Activated CD4-positive, alpha-beta memory T cell treated with anti-CD3 and anti-CD28 coated beads, Interleukin-2, amount 10 ng/mL, durations not matched to agents 7 days and 5 days (primary cell): ENCODE results near the gene BAHD1. TPM values are rescaled to one million over a fixed set of nuclear protein-coding genes. Genes with fewer than 3 reads are reported as not detected.

Source experiments
- CTCF ChIA-PET: fragments of 350-600 bp; sonication (Branson Sonifier 250); formaldehyde crosslinking; loops from one replicate; lab custom pipeline; 2021; ENCODE audit warnings: antibody characterized with exemption, inconsistent platforms; lab: Charles Lee
- POLR2A ChIA-PET: fragments of 350-600 bp; sonication (Branson Sonifier 250); formaldehyde crosslinking; loops from one replicate; lab custom pipeline; 2021; ENCODE audit warnings: antibody characterized with exemption; lab: Charles Lee
- DNase-seq: peaks from one replicate; pipeline ENCODE4 v3.0.0-alpha.2; 2020
- H3K27ac Mint-ChIP-seq: one replicate; pipeline ENCODE4 v1.8.0; 2021; ENCODE audit warnings: mild to moderate bottlenecking, mixed read lengths
- H3K27me3 Mint-ChIP-seq: one replicate; pipeline ENCODE4 v1.8.0; 2021; ENCODE audit warnings: mixed read lengths
- H3K36me3 Mint-ChIP-seq: one replicate; pipeline ENCODE4 v1.8.0; 2021; ENCODE audit warnings: low read depth, mixed read lengths
- H3K4me1 Mint-ChIP-seq: one replicate; pipeline ENCODE4 v1.8.0; 2021; ENCODE audit warnings: mixed read lengths
- H3K4me3 Mint-ChIP-seq: one replicate; pipeline ENCODE4 v1.8.0; 2021; ENCODE audit warnings: mild to moderate bottlenecking, mixed read lengths
- H3K9me3 Mint-ChIP-seq: one replicate; pipeline ENCODE4 v1.8.0; 2021; ENCODE audit warnings: mixed read lengths
- total RNA-seq, 2 experiments: library from RNA; stranded (reverse); gene quantifications; one replicate each; pipeline ENCODE4 v1.2.3, GENCODE V29; 2021

The BAHD1 gene
- total RNA-seq, 2 experiments from 2014 or later = 26.0 to 27.0 TPM

DNA sequence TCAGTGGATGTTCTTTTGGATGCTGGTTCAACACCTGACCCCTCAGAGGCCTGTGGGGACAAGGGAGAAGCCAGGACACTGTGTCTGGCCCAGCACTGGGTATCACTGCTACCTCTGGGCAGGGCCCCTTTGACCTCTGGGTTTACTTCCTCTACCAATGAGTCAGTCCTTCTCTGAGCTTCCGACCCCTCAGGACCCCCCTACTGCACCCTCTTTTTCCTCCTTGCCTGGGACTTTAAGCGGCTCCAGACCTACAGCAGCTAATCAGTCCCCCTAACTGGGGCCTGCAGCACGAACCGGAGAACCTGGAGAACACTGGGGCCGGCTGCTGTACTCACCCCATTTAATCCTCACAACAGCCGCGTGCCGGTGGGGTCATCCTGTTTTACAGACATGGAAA, 33.8 kb downstream of the BAHD1 start:
- no peak overlapping the region for H3K27ac Mint-ChIP-seq
- H3K27me3 Mint-ChIP-seq = peaks cover 14% of the 10 kb centered on the region
- CTCF ChIA-PET = no interaction called here
- peaks cover 16% of the 10 kb centered on the region for H3K4me1 Mint-ChIP-seq
- POLR2A ChIA-PET = no interaction called here
- H3K36me3 Mint-ChIP-seq = no peaks in the 10 kb centered on the region
- DNase-seq = no peak
- H3K4me3 Mint-ChIP-seq = no peak overlapping the region
- no peaks in the 10 kb centered on the region for H3K9me3 Mint-ChIP-seq

DNA sequence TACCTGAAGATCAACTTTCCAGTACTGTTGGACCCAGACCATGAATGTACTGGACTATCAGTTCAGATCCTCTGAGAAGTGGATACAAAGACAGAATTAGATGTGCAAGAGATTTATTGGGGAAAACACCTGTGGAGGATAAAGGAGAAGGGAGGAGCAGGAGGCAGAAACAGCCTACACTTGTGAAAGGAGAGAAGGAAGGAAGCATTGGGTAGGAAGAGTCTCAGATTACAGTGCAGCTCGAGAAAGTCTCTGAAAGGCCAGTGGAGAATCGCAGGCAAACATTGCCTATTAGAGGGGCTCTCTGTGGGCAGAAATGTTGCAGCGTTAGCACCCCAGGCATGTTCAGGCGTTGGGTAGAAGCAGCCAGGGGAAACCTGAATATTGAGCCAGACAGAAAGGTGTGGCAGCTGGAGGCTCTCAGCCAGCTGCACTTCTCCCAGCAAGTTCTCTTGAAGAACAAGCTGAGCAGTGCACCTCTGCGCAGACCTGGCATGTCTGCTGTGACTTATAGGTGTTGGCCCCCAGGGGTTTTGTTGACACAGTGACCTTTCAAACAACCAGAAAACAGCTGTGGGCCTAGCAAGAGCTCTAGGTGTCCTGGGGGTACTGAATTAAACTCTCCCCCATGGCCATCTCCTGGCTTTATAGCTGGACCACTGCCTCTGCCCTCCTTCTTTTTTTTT, 37.0 kb downstream of the BAHD1 start:
- Mint-ChIP-seq H3K36me3 (no peaks in the 10 kb centered on the region), H3K27me3 (peaks cover 38% of the 10 kb centered on the region), H3K27ac (no peak overlapping the region), H3K4me1 (peaks cover 3% of the 10 kb centered on the region), H3K4me3 (no peak overlapping the region), H3K9me3 (no peaks in the 10 kb centered on the region)
- CTCF ChIA-PET = interaction anchor here (1.8 kb wide), 1 partner anchor 29 kb away, joined by 6 read pairs; no protein-coding TSS in a partner anchor
- no peak for DNase-seq
- POLR2A ChIA-PET = interaction anchor here (0.9 kb wide), 1 partner anchor 25 kb away, joined by 3 read pairs; no protein-coding TSS in a partner anchor

DNA sequence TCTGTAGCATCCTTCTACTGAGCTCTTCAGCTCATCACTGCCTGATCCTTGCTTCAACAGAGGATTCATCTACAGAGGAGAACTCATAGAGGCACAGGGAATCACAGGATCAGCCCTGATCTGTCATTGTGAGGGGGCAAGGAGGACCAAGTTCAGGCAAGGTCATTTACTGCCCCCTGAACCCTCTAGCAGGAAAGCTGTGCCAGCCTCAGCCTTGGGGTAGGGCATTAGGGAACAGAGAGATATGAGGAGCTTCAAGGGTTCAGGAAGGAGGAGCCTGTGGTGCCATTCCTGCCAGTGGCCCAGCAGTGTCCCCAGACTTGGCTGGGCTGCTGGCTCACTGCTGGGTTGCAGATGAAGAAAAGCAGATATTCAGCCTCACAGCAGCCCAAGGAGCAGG, 38.3 kb downstream of the BAHD1 start:
- no peak overlapping the region for H3K27ac Mint-ChIP-seq
- no peak for DNase-seq
- H3K9me3 Mint-ChIP-seq = no peaks in the 10 kb centered on the region
- CTCF ChIA-PET = no interaction called here
- no peaks in the 10 kb centered on the region for H3K36me3 Mint-ChIP-seq
- no peak overlapping the region for H3K4me3 Mint-ChIP-seq
- no peaks in the 10 kb centered on the region for H3K4me1 Mint-ChIP-seq
- POLR2A ChIA-PET = no interaction called here
- H3K27me3 Mint-ChIP-seq = peaks cover 44% of the 10 kb centered on the region

DNA sequence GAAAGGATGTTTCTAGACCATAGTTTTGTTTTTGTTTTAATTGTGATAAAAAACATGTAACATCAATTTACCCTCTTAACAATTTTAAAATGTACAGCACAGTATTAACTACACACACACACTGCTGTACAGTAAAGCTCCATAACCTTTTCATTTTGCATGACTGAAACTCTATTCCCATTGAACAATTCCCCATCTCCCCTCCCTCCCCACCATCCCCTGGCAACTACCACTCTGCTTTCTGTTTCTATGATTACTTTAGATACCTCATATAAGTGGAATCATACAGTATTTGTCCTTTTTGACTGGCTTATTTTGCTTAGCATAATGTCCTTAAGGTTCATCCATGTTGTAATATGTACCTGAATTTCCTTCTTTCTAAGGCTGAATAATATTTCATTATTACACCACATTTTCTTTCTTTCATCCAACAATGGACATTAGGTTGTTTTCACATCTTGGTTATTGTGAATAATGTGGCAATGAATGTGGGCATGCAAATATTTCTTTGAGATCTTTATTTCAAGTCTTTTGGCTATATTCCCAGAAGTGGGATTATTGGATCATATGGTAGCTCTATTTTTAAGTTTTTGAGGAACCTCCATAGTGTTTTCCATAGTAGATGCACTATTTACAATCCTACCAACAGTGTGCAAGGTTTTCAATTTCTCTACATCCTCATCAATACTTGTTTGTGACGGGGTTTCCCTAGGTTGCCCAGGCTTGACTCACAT, 40.8 kb downstream of the BAHD1 start:
- peaks cover 44% of the 10 kb centered on the region for H3K27me3 Mint-ChIP-seq
- H3K4me1 Mint-ChIP-seq = no peaks in the 10 kb centered on the region
- CTCF ChIA-PET = no interaction called here
- H3K4me3 Mint-ChIP-seq = no peak overlapping the region
- no peaks in the 10 kb centered on the region for H3K9me3 Mint-ChIP-seq
- H3K36me3 Mint-ChIP-seq = no peaks in the 10 kb centered on the region
- H3K27ac Mint-ChIP-seq = no peak overlapping the region
- POLR2A ChIA-PET = no interaction called here
- no peak for DNase-seq

DNA sequence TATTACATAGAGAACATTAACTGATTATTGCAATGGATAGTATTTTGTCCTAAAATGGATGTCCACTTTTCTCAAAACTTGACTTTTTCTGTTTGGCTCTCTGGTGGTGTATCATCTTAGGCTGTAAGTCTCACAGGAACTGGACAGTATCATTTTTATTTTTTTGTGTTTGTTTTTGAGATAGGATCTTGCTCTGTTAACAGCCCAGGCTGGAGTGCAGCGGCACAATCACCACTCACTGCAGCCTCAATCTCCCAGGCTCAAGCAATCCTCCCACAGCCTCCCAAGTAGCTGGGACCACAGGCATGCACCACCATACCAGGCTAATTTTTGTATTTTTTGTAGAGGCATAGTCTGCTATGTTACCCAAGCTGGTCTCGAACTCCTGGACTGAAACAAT, 43.2 kb downstream of the BAHD1 start:
- no peak overlapping the region for H3K27ac Mint-ChIP-seq
- no peaks in the 10 kb centered on the region for H3K9me3 Mint-ChIP-seq
- H3K4me3 Mint-ChIP-seq = no peak overlapping the region
- DNase-seq = no peak
- peaks cover 35% of the 10 kb centered on the region for H3K27me3 Mint-ChIP-seq
- H3K4me1 Mint-ChIP-seq = no peaks in the 10 kb centered on the region
- ChIA-PET CTCF (no interaction called here), POLR2A (no interaction called here)
- H3K36me3 Mint-ChIP-seq = no peaks in the 10 kb centered on the region

DNA sequence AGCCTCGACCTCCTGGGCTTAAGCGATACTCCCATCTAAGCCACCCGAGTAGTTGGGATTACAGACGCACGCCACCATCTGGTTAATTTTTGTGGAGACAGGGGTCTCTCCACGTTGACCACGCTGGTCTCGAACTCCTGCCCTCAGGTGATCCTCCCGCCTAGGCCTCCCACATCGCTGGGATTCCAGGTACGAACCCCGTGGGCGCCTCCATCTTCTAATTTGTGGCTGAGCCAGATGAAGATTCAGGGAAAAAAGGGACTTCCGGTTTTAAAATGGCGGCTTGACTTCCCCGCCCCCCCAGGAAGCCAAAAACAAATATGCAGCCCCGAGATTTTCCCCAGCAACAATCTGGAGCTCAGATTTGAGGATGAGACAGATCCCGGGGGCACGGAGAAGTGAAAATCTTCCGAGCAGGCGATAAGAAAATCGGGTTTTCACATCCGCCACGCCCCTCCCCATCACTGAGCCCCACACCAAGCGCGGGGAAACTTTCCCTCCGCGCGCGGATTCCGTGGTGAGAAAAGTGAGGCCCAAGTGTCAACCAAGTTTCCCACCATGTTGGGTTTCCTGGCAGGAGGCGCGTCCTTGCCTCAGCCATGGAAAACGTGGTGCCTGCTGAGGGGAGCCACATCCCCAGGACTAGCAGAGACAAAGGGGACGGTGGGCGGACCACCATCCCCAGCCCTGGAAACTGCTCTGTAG, 45.5 kb downstream of the BAHD1 start:
- H3K27me3 Mint-ChIP-seq = peaks cover 19% of the 10 kb centered on the region
- ChIA-PET CTCF (no interaction called here), POLR2A (no interaction called here)
- DNase-seq = no peak
- no peaks in the 10 kb centered on the region for H3K36me3 Mint-ChIP-seq
- no peak overlapping the region for H3K27ac Mint-ChIP-seq
- H3K9me3 Mint-ChIP-seq = no peaks in the 10 kb centered on the region
- no peak overlapping the region for H3K4me3 Mint-ChIP-seq
- H3K4me1 Mint-ChIP-seq = no peaks in the 10 kb centered on the region

DNA sequence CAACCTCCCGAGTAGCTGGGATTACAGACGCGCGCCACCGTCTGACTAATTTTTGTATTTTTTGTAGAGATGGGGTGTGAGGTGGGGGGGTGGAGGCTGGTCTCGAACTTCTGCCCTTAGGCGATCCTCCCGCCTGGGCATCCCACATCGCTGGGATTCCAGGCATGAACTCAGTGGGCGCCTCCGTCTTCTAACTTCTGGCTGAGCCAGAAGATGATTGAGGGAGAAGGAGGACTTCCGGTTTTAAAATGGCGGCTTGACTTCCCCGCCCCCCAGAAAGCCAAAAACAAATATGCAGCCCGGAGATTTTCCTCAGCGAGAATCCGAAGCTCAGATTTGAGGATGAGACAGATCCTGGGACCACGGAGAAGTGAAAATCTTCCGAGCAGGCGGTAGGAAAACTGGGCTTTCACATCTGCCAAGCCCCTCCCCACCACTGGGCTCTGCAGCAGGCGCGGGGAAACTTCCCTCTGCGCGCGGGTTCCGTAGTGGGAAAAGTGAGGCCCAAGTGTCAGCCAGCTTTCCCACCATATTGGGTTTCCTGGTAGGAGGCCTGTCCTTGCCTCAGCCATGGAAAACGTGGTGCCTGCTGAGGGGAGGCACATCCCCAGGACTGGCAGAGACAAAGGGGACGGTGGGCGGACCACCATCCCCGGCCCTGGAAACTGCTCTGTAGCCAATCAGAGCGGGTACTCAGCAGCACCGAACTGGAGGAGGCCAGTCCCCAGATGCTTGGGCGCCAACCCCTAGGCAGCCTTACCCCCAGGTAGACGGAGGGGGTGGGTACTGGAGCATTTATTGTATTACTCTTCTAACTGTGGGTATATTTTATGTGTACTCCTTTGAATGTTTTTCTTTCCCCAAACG, 47.3 kb downstream of the BAHD1 start:
- H3K4me3 Mint-ChIP-seq = no peak overlapping the region
- DNase-seq = no peak
- POLR2A ChIA-PET = interaction anchor here (0.7 kb wide), 1 partner anchor 12 kb away, joined by 3 read pairs; no protein-coding TSS in a partner anchor
- H3K4me1 Mint-ChIP-seq = peaks cover 10% of the 10 kb centered on the region
- H3K27me3 Mint-ChIP-seq = peaks cover 4% of the 10 kb centered on the region
- CTCF ChIA-PET = no interaction called here
- no peaks in the 10 kb centered on the region for H3K9me3 Mint-ChIP-seq
- H3K27ac Mint-ChIP-seq = no peak overlapping the region
- H3K36me3 Mint-ChIP-seq = no peaks in the 10 kb centered on the region

DNA sequence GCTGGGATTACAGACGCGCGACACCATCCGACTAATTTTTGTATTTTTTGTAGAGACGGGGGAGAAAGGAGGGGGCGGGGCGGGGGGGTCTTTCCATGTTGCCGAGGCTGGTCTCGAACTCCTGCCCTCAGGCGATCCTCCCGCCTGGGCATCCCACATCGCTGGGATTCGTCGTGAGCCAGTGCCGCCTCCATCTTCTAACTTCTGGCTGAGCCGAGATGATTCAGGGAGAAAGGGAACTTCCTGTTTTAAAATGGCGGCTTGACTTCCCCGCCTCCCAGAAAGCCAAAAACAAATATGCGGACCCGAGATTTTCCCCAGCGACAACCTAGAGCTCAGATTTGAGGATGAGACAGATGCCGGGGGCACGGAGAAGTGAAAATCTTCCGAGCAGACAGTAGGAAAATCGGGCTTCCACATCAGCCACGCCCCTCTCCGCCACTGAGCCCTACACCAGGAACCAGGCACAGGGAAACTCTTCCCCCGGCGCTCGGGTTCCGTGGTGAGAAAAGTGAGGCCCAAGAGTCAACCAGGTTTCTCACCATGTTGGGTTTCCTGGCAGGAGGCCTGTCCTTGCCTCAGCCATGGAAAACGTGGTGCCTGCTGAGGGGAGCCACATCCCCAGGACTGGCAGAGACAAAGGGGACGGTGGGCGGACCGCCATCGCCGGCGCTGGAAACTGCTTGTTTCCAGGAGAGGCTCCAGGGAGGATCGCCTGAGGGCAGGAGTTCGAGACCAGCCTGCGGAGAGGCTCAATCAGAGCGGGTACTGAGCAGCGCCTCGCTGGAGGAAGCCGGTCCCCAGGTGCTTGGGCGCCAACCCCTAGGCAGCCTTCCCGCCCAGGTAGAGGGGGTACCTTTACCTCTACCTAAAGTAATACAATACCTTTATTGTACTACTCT, 48.8 kb downstream of the BAHD1 start:
- Mint-ChIP-seq H3K4me3 (no peak overlapping the region), H3K27ac (no peak overlapping the region), H3K4me1 (peaks cover 24% of the 10 kb centered on the region), H3K36me3 (peaks cover 3% of the 10 kb centered on the region), H3K27me3 (peaks cover 1% of the 10 kb centered on the region), H3K9me3 (no peaks in the 10 kb centered on the region)
- no peak for DNase-seq
- CTCF ChIA-PET = interaction anchor here (1.2 kb wide), 1 partner anchor 18 kb away, joined by 5 read pairs; no protein-coding TSS in a partner anchor
- POLR2A ChIA-PET = interaction anchor here (1.3 kb wide), 1 partner anchor 75 kb away, joined by 3 read pairs; the partner anchor contains the start of gene CCDC32

DNA sequence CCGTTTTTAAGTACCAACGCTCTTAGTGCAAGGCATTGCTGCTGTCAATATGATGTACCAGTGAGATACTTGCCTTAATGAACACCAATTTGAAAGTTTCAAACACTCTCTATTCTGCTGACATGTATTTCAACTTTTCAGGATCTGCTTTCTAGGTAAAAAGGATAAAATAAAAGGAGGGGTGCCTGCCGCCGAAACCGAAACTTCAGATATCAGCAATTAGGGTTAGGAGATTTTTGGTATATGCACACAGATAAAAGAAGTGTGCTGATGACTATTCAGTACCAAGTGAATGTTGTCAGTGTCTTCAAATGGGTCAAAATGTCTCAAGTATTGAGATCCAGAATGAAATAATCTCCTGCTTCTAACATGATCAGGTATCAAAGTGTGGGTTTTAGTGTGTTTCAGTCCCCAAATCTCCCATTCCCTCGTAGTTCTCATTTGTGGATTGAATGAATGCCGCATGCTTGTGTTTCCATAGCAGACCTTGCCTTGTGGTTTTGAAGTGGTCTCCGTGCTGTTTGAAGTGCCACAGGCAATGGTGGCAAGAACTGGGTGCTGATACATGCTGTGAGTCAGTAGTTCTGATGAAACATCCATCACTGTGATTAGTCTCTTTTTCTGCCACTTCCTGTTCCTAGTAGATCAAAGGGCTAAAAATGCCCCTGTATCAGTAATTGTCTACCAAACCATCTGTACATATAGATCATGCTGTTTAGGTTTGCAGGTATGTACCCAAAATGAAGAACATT, 52.5 kb downstream of the BAHD1 start:
- peak overlapping the region; percentile 83 for H3K27ac Mint-ChIP-seq
- peaks cover 5% of the 10 kb centered on the region for H3K27me3 Mint-ChIP-seq
- peak overlapping the region; percentile 49 for H3K4me3 Mint-ChIP-seq
- POLR2A ChIA-PET = interaction anchor here (1.0 to 1.6 kb wide), 2 partner anchors 49 to 54 kb away, joined by 3 to 4 read pairs; no protein-coding TSS in a partner anchor
- DNase-seq = peak; percentile 66
- H3K36me3 Mint-ChIP-seq = peaks cover 3% of the 10 kb centered on the region
- CTCF ChIA-PET = no interaction called here
- peaks cover 34% of the 10 kb centered on the region for H3K4me1 Mint-ChIP-seq
- no peaks in the 10 kb centered on the region for H3K9me3 Mint-ChIP-seq

DNA sequence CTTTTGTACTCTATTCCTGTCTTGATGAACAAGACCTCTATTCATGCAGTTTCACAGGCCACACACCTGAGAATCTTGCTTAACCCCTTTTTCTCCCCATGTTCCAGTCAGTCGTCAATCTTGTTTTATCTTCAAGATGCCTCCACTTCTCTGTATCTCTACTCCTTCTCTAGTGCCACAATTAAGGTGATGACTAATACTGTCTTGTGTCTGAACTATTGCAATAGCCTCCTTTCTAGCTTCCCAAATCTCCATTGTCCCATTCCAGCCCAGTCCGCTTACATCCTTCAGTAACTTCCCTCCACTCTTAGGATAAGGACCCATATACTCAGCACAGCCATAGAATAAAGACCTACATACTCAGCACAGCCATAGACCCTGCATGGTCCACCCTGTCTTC, 54.8 kb downstream of the BAHD1 start:
- ChIA-PET CTCF (interaction anchor here (0.6 kb wide), 1 partner anchor 152 kb away, joined by 3 read pairs; no protein-coding TSS in a partner anchor), POLR2A (no interaction called here)
- no peak overlapping the region for H3K4me3 Mint-ChIP-seq
- DNase-seq = no peak
- no peak overlapping the region for H3K27ac Mint-ChIP-seq
- no peaks in the 10 kb centered on the region for H3K9me3 Mint-ChIP-seq
- peaks cover 34% of the 10 kb centered on the region for H3K4me1 Mint-ChIP-seq
- peaks cover 3% of the 10 kb centered on the region for H3K36me3 Mint-ChIP-seq
- H3K27me3 Mint-ChIP-seq = peaks cover 12% of the 10 kb centered on the region

DNA sequence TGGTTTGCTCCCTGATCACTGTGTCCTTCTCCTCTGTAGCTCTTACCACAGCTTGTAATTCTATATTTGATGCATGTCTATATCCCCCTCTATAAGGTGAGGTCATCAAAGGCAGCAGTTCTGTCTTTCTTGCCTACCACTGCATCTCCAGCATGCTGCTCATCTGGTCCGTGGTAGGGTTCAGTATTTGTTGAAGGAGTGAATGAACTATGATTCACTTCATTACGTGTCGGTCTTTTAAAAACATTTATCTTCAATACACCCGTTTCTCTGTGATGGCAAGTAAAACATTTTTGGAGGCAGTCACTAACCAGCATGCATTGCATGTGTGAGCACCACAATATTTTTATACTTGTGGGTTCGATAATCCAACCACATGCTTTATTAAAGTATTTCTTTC, 57.7 kb downstream of the BAHD1 start:
- H3K27ac Mint-ChIP-seq = no peak overlapping the region
- CTCF ChIA-PET = interaction anchor here (1.5 kb wide), 1 partner anchor 10 kb away, joined by 4 read pairs; no protein-coding TSS in a partner anchor
- no peak overlapping the region for H3K4me3 Mint-ChIP-seq
- H3K27me3 Mint-ChIP-seq = peaks cover 19% of the 10 kb centered on the region
- no peak for DNase-seq
- POLR2A ChIA-PET = no interaction called here
- no peaks in the 10 kb centered on the region for H3K9me3 Mint-ChIP-seq
- H3K36me3 Mint-ChIP-seq = peaks cover 3% of the 10 kb centered on the region
- H3K4me1 Mint-ChIP-seq = peaks cover 21% of the 10 kb centered on the region
